Effector memory CD4-positive, alpha-beta T cell (primary cell): ENCODE data around the gene MTOR.
"Not testable (repeated sequence)": the region's sequence is repeated elsewhere in the genome, so short reads cannot be mapped to it uniquely, and the experiment has no call there.

Experiments used
- DNase-seq, 3 donors: peaks; one replicate each; pipeline ENCODE4 v3.0.0-alpha.2; 2020
- H3K27ac ChIP-seq: 2 replicates; pipeline ENCODE4 v1.7.0; 2013; ENCODE audit warnings: mild to moderate bottlenecking, low read length, moderate library complexity; ENCODE audit not compliant: insufficient read depth, poor library complexity, severe bottlenecking
- H3K27me3 ChIP-seq: replicated peaks from 2 replicates; pipeline ENCODE4 v1.7.0; 2013; ENCODE audit warnings: mild to moderate bottlenecking, low read length; ENCODE audit not compliant: insufficient read depth, control insufficient read depth, poor library complexity, severe bottlenecking
- H3K36me3 ChIP-seq: 2 replicates; pipeline ENCODE4 v1.7.0; 2013; ENCODE audit warnings: mild to moderate bottlenecking, low read length, moderate library complexity; ENCODE audit not compliant: control insufficient read depth, insufficient read depth
- H3K4me1 ChIP-seq: 2 replicates; pipeline ENCODE4 v1.7.0; 2013; ENCODE audit warnings: low read length, mild to moderate bottlenecking; ENCODE audit not compliant: control insufficient read depth, insufficient read depth, poor library complexity, severe bottlenecking
- H3K4me3 ChIP-seq: 2 replicates; pipeline ENCODE4 v1.7.0; 2013; ENCODE audit warnings: low read length, low read depth, mild to moderate bottlenecking; ENCODE audit not compliant: insufficient read depth, poor library complexity, severe bottlenecking
- H3K9me3 ChIP-seq: 2 replicates; pipeline ENCODE4 v1.7.0; 2013; ENCODE audit warnings: mild to moderate bottlenecking, low read length, moderate library complexity; ENCODE audit not compliant: control insufficient read depth

MTOR gene

GRCh38 chr1:11174261-11174942 is 87.9 kb downstream of the MTOR start:
- H3K27me3 ChIP-seq: no peaks in the 10 kb centered on the region
- DNase-seq: no peak
- no peaks in the 10 kb centered on the region for H3K9me3 ChIP-seq
- no peak overlapping the region for H3K27ac ChIP-seq
- no peaks in the 10 kb centered on the region for H3K4me1 ChIP-seq
- H3K36me3 ChIP-seq: no peaks in the 10 kb centered on the region
- H3K4me3 ChIP-seq: no peak overlapping the region

GRCh38 chr1:11170102-11170501 is 92.2 kb downstream of the MTOR start:
- DNase-seq: no peak
- H3K4me3 ChIP-seq: no peak overlapping the region

DNA sequence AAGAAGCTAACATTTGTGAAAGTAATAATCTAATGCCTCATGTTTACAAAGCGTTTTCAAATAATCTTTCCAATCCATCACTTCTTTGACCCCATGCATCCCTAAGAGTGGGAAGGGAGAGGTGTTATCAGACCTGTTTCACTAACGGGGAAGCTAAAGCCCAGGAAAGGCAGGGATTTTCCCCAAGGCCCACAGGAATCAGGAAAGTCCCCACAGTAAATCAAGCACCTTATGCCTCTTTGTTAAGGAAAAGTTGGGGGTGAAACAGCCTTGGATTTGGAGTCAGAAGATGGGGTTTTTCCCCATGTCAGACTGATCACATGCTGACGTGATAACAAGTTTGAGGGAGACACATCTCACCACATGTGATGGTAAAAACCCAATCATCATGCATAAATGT is 93.1 kb downstream of the MTOR start:
- no peak for DNase-seq
- no peak overlapping the region for H3K4me3 ChIP-seq
- H3K36me3 ChIP-seq: peaks cover 5% of the 10 kb centered on the region
- no peaks in the 10 kb centered on the region for H3K9me3 ChIP-seq
- no peak overlapping the region for H3K27ac ChIP-seq
- H3K4me1 ChIP-seq: no peaks in the 10 kb centered on the region
- no peaks in the 10 kb centered on the region for H3K27me3 ChIP-seq

More at GRCh38 chr1:11170102-11170501, 92.2 kb downstream of the MTOR start:
- peaks cover 5% of the 10 kb centered on the region for H3K36me3 ChIP-seq
- H3K4me1 ChIP-seq: no peaks in the 10 kb centered on the region
- H3K9me3 ChIP-seq: no peaks in the 10 kb centered on the region
- no peaks in the 10 kb centered on the region for H3K27me3 ChIP-seq
- no peak overlapping the region for H3K27ac ChIP-seq

DNA sequence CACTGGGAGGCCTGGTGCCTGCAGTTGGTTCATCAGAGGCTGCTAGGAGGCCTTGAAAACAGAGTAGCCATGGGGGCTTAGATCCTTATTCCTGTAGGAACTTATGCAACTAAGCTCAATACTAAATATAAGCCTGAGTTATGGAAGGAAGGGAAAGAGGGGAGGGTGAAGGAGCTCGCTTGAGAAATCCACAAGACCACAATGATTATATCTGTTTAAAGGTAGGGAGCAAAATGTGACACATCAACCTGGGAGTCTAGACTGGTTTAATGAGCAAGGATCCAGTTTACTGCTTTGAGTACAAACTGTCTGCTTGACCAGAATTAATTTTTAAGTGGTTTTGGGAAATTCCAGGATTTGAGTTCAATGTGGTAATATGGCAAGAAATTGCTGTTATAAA is 93.6 kb downstream of the MTOR start:
- Histone ChIP-seq H3K27me3 (no peaks in the 10 kb centered on the region), H3K9me3 (no peaks in the 10 kb centered on the region), H3K27ac (no peak overlapping the region), H3K36me3 (peaks cover 5% of the 10 kb centered on the region), H3K4me3 (no peak overlapping the region), H3K4me1 (no peaks in the 10 kb centered on the region)
- DNase-seq: no peak

GRCh38 chr1:11166744-11167143 is 95.6 kb downstream of the MTOR start:
- not testable (repeated sequence) for H3K4me3 ChIP-seq, H3K36me3 ChIP-seq, H3K27ac ChIP-seq, H3K4me1 ChIP-seq, DNase-seq, H3K9me3 ChIP-seq, H3K27me3 ChIP-seq

- H3K9me3 ChIP-seq, H3K27me3 ChIP-seq, DNase-seq, H3K4me3 ChIP-seq, H3K4me1 ChIP-seq, H3K27ac ChIP-seq: not testable (repeated sequence)
- H3K36me3 ChIP-seq: peaks cover 13% of the 10 kb centered on the region
Measured at GRCh38 chr1:11162752-11163151, 99.6 kb downstream of the MTOR start.

GRCh38 chr1:11158720-11159321 is 103.5 kb downstream of the MTOR start:
- Histone ChIP-seq H3K27me3 (no peaks in the 10 kb centered on the region), H3K36me3 (peaks cover 32% of the 10 kb centered on the region), H3K27ac (no peak overlapping the region), H3K9me3 (no peaks in the 10 kb centered on the region), H3K4me1 (no peaks in the 10 kb centered on the region), H3K4me3 (no peak overlapping the region)
- DNase-seq: no peak

DNA sequence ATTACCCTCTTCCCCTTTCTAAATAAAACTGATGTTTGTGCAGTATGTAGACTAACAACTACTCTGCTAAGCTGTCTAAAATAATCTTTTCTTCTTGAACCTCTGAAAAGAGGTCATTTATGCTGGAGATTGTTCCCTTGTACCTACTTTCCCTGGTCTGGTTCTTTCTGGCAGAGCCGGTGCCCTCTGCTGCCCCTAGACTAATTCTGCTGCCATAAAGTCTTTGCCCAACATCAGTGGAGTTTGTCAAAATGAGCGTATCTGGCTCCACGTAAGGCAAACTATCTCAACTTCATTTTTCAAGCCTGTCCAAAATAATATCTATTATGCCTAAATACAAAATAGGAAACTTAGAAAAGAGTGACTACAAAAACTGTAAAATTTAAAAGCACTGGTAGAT is 104.1 kb downstream of the MTOR start:
- H3K4me1 ChIP-seq: no peaks in the 10 kb centered on the region
- no peaks in the 10 kb centered on the region for H3K9me3 ChIP-seq
- no peaks in the 10 kb centered on the region for H3K27me3 ChIP-seq
- no peak for DNase-seq
- no peak overlapping the region for H3K27ac ChIP-seq
- no peak overlapping the region for H3K4me3 ChIP-seq
- peaks cover 35% of the 10 kb centered on the region for H3K36me3 ChIP-seq

- H3K36me3 ChIP-seq: peaks cover 37% of the 10 kb centered on the region
- H3K9me3 ChIP-seq: no peaks in the 10 kb centered on the region
- no peaks in the 10 kb centered on the region for H3K4me1 ChIP-seq
- H3K4me3 ChIP-seq: no peak overlapping the region
- H3K27ac ChIP-seq: no peak overlapping the region
- H3K27me3 ChIP-seq: no peaks in the 10 kb centered on the region
- no peak for DNase-seq
Measured at GRCh38 chr1:11157867-11158266, 104.5 kb downstream of the MTOR start.

DNA sequence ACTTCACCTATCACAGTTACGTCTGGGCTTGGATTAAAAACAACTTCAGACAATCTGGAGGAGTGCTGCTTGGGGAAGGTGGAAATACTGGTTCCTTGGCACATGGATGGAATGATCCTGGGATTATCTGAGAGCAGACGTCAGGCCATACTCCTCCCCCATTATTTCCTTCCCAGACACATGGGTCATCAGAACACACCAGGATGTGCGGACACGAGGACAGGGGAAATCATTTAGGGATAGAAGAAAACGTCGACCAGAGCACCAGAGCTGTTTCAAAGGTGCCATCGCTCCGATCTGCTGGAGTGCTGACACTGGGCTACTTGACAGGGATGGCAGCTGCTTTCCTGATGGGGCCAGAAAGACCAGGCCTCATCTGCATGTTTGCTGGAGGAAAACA is 105.0 kb downstream of the MTOR start:
- Histone ChIP-seq H3K4me1 (no peaks in the 10 kb centered on the region), H3K9me3 (no peaks in the 10 kb centered on the region), H3K4me3 (no peak overlapping the region), H3K27ac (no peak overlapping the region), H3K36me3 (peaks cover 42% of the 10 kb centered on the region), H3K27me3 (no peaks in the 10 kb centered on the region)
- DNase-seq: no peak
